ENCODE results near the gene SMYD3. TPM values are rescaled to one million over a fixed set of nuclear protein-coding genes. Genes with fewer than 3 reads are reported as not detected.
A peak's percentile ranks its signal among the peaks of the same experiment; 100 is the strongest.

Gene SMYD3
- polyA plus RNA-seq, 2 of the 4 experiments (the other 2 are of a cell fraction): 18.2 to 35.2 TPM

DNA sequence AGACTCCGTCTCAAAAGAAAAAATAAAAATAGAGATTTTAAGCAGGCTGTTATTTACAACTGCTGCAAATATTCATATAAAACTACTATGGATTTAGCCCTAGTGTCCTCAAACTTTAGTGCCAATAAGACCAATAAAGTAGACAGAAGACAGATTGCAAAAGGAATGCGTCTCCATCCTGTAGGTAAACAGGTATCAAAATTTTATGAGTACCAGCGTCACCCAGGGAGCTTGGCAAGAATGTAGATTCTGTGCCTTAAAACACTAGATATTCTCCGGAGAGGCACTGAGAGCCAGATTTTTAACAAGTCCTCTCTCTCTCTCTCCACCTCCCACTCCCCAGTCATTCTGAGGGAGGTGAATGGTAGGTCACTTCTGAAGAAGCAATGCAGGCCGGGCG is 18.4 kb downstream of the SMYD3 start:
- WGBS (ENCODE audit: missing lambda C conversion rate): 91% methylated on average over 6 of the region's 6 CpGs
- Histone ChIP-seq H3K4me3 (no peak overlapping the region), H3K4me1 (no peaks in the 10 kb centered on the region), H3K4me2 (no peak overlapping the region), H3K27ac (no peak overlapping the region), H3K9me3 (no peaks in the 10 kb centered on the region)
- ChIA-PET CTCF (interaction anchor here (6.9 kb wide), 1 partner anchor 1336 kb away, joined by 44 read pairs; no protein-coding TSS in a partner anchor), POLR2A (no interaction called here)
- TF ChIP-seq ATOH8 (CRISPR knock-in tag; IDR thresholded peaks at IDR 0.05; ENCODE audit: low read depth): no peak
- TF ChIP-seq TFCP2L1 (CRISPR knock-in tag; IDR thresholded peaks at IDR 0.05): no peak
- no peak for TF ChIP-seq KDM1A (IDR thresholded peaks at IDR 0.05; ENCODE audit: low read depth)
- no peak for TF ChIP-seq HOXA7 (CRISPR knock-in tag; IDR thresholded peaks at IDR 0.05)
- TF ChIP-seq ZSCAN20 (CRISPR knock-in tag; IDR thresholded peaks at IDR 0.05): no peak
- DNase-seq (ENCODE audit: low read depth in 1 of 2, low spot score in 1 of 2) (no peak), FAIRE-seq (no peak), ATAC-seq (no peak)

DNA sequence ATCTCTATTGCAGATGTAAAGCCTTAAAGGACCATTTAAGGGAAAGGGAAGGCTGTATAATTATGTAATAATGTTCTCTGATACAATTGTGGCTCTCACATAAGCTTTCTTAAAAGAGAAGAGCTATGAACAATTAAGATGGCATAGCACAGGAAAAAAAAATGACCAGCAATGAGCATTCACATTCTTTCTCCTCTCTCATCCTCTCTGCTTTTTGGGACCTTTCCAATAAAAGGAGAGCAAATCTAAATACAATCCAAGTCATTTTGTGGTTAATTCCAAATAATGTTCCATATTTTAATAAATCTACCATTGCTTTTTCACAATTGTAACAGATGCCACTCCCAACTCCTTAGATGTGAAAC is 23.5 kb downstream of the SMYD3 start:
- ChIA-PET CTCF (no interaction called here), POLR2A (no interaction called here)
- no peak for FAIRE-seq
- no peak for DNase-seq (ENCODE audit: low read depth in 1 of 2, low spot score in 1 of 2)
- TF ChIP-seq KDM5A (IDR thresholded peaks at IDR 0.05) (no peak), FOSB (CRISPR knock-in tag; IDR thresholded peaks at IDR 0.05) (no peak), HEYL (CRISPR knock-in tag; IDR thresholded peaks at IDR 0.05) (no peak), POLR2AphosphoS2 (conservative IDR thresholded peaks at IDR 0.05; ENCODE audit: low read length) (no peak), FOSL2 (IDR thresholded peaks at IDR 0.05) (no peak), FOSL2 (CRISPR knock-in tag; IDR thresholded peaks at IDR 0.05) (no peak), RAD21 (conservative IDR thresholded peaks at IDR 0.05 in 1 of 2, IDR thresholded peaks at IDR 0.05 in 1 of 2) (no peak), CEBPB (IDR thresholded peaks at IDR 0.05) (no peak), MYC (IDR thresholded peaks at IDR 0.05; ENCODE audit: borderline replicate concordance, low read length) (no peak), ZFP36 (IDR thresholded peaks at IDR 0.05; ENCODE audit: borderline replicate concordance, partially characterized antibody) (no peak), POLR2A (IDR thresholded peaks at IDR 0.05; ENCODE audit: low read length) (no peak), ESRRA (IDR thresholded peaks at IDR 0.05; ENCODE audit: borderline replicate concordance, low read length) (no peak)
- TF ChIP-seq, protein P1, sequence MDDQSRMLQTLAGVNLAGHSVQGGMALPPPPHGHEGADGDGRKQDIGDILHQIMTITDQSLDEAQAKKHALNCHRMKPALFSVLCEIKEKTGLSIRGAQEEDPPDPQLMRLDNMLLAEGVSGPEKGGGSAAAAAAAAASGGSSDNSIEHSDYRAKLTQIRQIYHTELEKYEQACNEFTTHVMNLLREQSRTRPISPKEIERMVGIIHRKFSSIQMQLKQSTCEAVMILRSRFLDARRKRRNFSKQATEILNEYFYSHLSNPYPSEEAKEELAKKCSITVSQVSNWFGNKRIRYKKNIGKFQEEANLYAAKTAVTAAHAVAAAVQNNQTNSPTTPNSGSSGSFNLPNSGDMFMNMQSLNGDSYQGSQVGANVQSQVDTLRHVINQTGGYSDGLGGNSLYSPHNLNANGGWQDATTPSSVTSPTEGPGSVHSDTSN (IDR thresholded peaks at IDR 0.05): no peak
- Histone ChIP-seq H3K4me3 (no peak overlapping the region), H3K4me2 (no peak overlapping the region), H3K4me1 (no peaks in the 10 kb centered on the region), H3K9me3 (no peaks in the 10 kb centered on the region), H3K27ac (no peak overlapping the region)
- ATAC-seq: no peak

GRCh38 chr1:246482805-246483568 is 24.1 kb downstream of the SMYD3 start:
- H3K4me3 ChIP-seq: no peak overlapping the region
- H3K4me2 ChIP-seq: no peak overlapping the region
- ChIA-PET POLR2A (no interaction called here), CTCF (interaction anchor here (0.9 kb wide), 1 partner anchor 9 kb away, joined by 3 read pairs; no protein-coding TSS in a partner anchor)
- WGBS (ENCODE audit: missing lambda C conversion rate): 59% methylated on average over 4 of the region's 4 CpGs
- TF ChIP-seq ZNF302 (CRISPR knock-in tag; IDR thresholded peaks at IDR 0.05) (no peak), HEYL (CRISPR knock-in tag; IDR thresholded peaks at IDR 0.05) (no peak), FOSL2 (IDR thresholded peaks at IDR 0.05) (no peak), FOSL2 (CRISPR knock-in tag; IDR thresholded peaks at IDR 0.05) (peak; percentile 24; the same call in 1 of the 2 replicates), FOSB (CRISPR knock-in tag; IDR thresholded peaks at IDR 0.05) (no peak), ZFP36 (IDR thresholded peaks at IDR 0.05; ENCODE audit: borderline replicate concordance, partially characterized antibody) (no peak), ZC3H11A (IDR thresholded peaks at IDR 0.05) (no peak), MAX (IDR thresholded peaks at IDR 0.05) (no peak), RARB (CRISPR knock-in tag; IDR thresholded peaks at IDR 0.05) (no peak)
- TF ChIP-seq, protein P2, sequence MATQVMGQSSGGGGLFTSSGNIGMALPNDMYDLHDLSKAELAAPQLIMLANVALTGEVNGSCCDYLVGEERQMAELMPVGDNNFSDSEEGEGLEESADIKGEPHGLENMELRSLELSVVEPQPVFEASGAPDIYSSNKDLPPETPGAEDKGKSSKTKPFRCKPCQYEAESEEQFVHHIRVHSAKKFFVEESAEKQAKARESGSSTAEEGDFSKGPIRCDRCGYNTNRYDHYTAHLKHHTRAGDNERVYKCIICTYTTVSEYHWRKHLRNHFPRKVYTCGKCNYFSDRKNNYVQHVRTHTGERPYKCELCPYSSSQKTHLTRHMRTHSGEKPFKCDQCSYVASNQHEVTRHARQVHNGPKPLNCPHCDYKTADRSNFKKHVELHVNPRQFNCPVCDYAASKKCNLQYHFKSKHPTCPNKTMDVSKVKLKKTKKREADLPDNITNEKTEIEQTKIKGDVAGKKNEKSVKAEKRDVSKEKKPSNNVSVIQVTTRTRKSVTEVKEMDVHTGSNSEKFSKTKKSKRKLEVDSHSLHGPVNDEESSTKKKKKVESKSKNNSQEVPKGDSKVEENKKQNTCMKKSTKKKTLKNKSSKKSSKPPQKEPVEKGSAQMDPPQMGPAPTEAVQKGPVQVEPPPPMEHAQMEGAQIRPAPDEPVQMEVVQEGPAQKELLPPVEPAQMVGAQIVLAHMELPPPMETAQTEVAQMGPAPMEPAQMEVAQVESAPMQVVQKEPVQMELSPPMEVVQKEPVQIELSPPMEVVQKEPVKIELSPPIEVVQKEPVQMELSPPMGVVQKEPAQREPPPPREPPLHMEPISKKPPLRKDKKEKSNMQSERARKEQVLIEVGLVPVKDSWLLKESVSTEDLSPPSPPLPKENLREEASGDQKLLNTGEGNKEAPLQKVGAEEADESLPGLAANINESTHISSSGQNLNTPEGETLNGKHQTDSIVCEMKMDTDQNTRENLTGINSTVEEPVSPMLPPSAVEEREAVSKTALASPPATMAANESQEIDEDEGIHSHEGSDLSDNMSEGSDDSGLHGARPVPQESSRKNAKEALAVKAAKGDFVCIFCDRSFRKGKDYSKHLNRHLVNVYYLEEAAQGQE (IDR thresholded peaks at IDR 0.05): no peak
- H3K4me1 ChIP-seq: no peaks in the 10 kb centered on the region
- no peak for FAIRE-seq
- no peak overlapping the region for H3K27ac ChIP-seq
- DNase-seq (ENCODE audit: low read depth in 1 of 2, low spot score in 1 of 2): no peak
- no peaks in the 10 kb centered on the region for H3K9me3 ChIP-seq
- no peak for ATAC-seq
